Endothelial cell of umbilical vein (primary cell): ENCODE data around the gene ITGA8. TPM values are rescaled to one million over a fixed set of nuclear protein-coding genes. Genes with fewer than 3 reads are reported as not detected.

ENCODE experiments used
- BruUV-seq: library from RNA; stranded (reverse); fragments of 400-500 nt; replicated peaks from 2 replicates; lab custom pipeline; 2021; lab: Mats Ljungman, UMichigan
- CTCF ChIA-PET: fragments of 300-600, 350-600 bp; sonication (Branson Sonifier 250); formaldehyde crosslinking; loops from one replicate; lab custom pipeline; 2021; ENCODE audit warnings: antibody characterized with exemption, inconsistent platforms; lab: Charles Lee
- POLR2A ChIA-PET: fragments of 300-600, 350-600 bp; sonication (Branson Sonifier 250); formaldehyde crosslinking; loops from one replicate; lab custom pipeline; 2021; ENCODE audit warnings: antibody characterized with exemption, inconsistent platforms; lab: Charles Lee
- DNase-seq: peaks from one replicate; pipeline ENCODE4 v3.0.0-alpha.2; 2011; ENCODE audit warnings: low read depth, low spot score
- FAIRE-seq: peaks from 2 replicates; lab custom pipeline; 2011; peaks lifted over from hg19 to GRCh38; lab: Jason Lieb, UNC
- H2AFZ ChIP-seq: 2 replicates; pipeline ENCODE4 v1.6.0; 2012; ENCODE audit warnings: low read depth, low read length, control low read depth, inconsistent platforms
- H3K27ac ChIP-seq: 2 replicates; pipeline ENCODE4 v1.5.1; 2011; ENCODE audit warnings: low read depth, mild to moderate bottlenecking, control low read depth, low read length, moderate library complexity; ENCODE audit not compliant: insufficient read depth
- H3K27me3 ChIP-seq, 2 experiments: 2 replicates each; pipeline versions ENCODE4 v1.6.0 to v1.6.1; 2011; ENCODE audit warnings: low read length in 2 of 2, mixed read lengths in 1 of 2; ENCODE audit not compliant: control insufficient read depth in 2 of 2, insufficient read depth in 2 of 2
- H3K36me3 ChIP-seq, 2 experiments: 2 replicates in 1 of 2; 3 replicates in 1 of 2; pipeline ENCODE4 v1.5.1; 2011; ENCODE audit warnings: low read length in 2 of 2, mild to moderate bottlenecking in 1 of 2, moderate library complexity in 1 of 2; ENCODE audit not compliant: control insufficient read depth in 2 of 2, insufficient read depth in 2 of 2; ENCODE audit errors: extremely low read depth in 1 of 2
- H3K4me1 ChIP-seq: 3 replicates; pipeline ENCODE4 v1.5.1; 2011; ENCODE audit warnings: mild to moderate bottlenecking, low read length; ENCODE audit not compliant: control insufficient read depth, insufficient read depth; ENCODE audit errors: extremely low read depth
- H3K4me2 ChIP-seq: 2 replicates; pipeline ENCODE4 v1.6.1; 2011; ENCODE audit warnings: low read length, control low read depth, mixed read lengths; ENCODE audit not compliant: insufficient read depth
- H3K4me3 ChIP-seq, 3 experiments: fragments of 200-600 bp in 1 of 3; sonication (generic), shearing (Covaris generic) in 1 of 3; replicated peaks in 1 of 3; 2 replicates each; pipeline ENCODE4 v1.5.1; 2011 to 2016; ENCODE audit warnings: control low read depth in 3 of 3, low read length in 3 of 3, mild to moderate bottlenecking in 2 of 3, inconsistent platforms in 1 of 3, low read depth in 1 of 3, moderate library complexity in 1 of 3; ENCODE audit not compliant: insufficient read depth in 1 of 3
- H3K79me2 ChIP-seq: 2 replicates; pipeline ENCODE4 v1.6.0; 2012; ENCODE audit warnings: low read length, inconsistent platforms; ENCODE audit not compliant: control insufficient read depth, insufficient read depth
- H3K9ac ChIP-seq: replicated peaks from 2 replicates; pipeline ENCODE3; 2011; ENCODE audit warnings: low read length, control low read depth; ENCODE audit not compliant: insufficient read depth; ENCODE audit errors: extremely low read depth
- H3K9me1 ChIP-seq: replicated peaks from 3 replicates; pipeline ENCODE4 v1.6.0; 2011; ENCODE audit warnings: mild to moderate bottlenecking, low read length; ENCODE audit not compliant: control insufficient read depth, insufficient read depth; ENCODE audit errors: extremely low read depth
- H3K9me3 ChIP-seq: replicated peaks from 2 replicates; pipeline ENCODE4 v1.5.1; 2012; ENCODE audit warnings: low read length, inconsistent platforms; ENCODE audit not compliant: control insufficient read depth, insufficient read depth
- H4K20me1 ChIP-seq: replicated peaks from 2 replicates; pipeline ENCODE3; 2011; ENCODE audit warnings: mild to moderate bottlenecking, low read length; ENCODE audit not compliant: control insufficient read depth, insufficient read depth; ENCODE audit errors: extremely low read depth
- CTCF ChIP-seq, 2 donors: IDR thresholded peaks; 1 replicate in 1 of 2; 2 replicates in 1 of 2; pipeline ENCODE4 v1.5.1; 2011; ENCODE audit warnings: low read length in 2 of 2, mild to moderate bottlenecking in 2 of 2, moderate library complexity in 2 of 2, control low read depth in 1 of 2, inconsistent platforms in 1 of 2, low read depth in 1 of 2; ENCODE audit not compliant: insufficient read depth in 1 of 2; ENCODE audit errors: extremely low read depth in 1 of 2
- EZH2 ChIP-seq: IDR thresholded peaks from 2 replicates; pipeline ENCODE4 v1.6.1; 2012; ENCODE audit warnings: borderline replicate concordance, low read depth, mild to moderate bottlenecking, moderate library complexity, low read length, inconsistent platforms; ENCODE audit not compliant: severe bottlenecking
- FOS ChIP-seq: IDR thresholded peaks from 2 replicates; pipeline ENCODE4 v1.6.1; 2011; ENCODE audit warnings: mild to moderate bottlenecking, low read length, moderate library complexity, borderline replicate concordance; ENCODE audit not compliant: insufficient read depth
- GATA2 ChIP-seq: IDR thresholded peaks from 2 replicates; pipeline ENCODE4 v1.7.0; 2011; ENCODE audit warnings: low read depth, mild to moderate bottlenecking, moderate library complexity, mixed read lengths, low read length; ENCODE audit not compliant: insufficient read length, insufficient read depth
- JUN ChIP-seq: IDR thresholded peaks from 2 replicates; pipeline ENCODE4 v1.6.1; 2011; ENCODE audit warnings: borderline replicate concordance, low read depth; ENCODE audit not compliant: insufficient read length, insufficient read depth
- MAX ChIP-seq: IDR thresholded peaks from 2 replicates; pipeline ENCODE4 v1.6.1; 2011; ENCODE audit not compliant: insufficient read depth, insufficient read length
- MYC ChIP-seq: IDR thresholded peaks from one replicate; pipeline ENCODE4 v1.6.1; 2011; ENCODE audit warnings: mild to moderate bottlenecking, low read depth, low read length
- POLR2A ChIP-seq: IDR thresholded peaks from 2 replicates; pipeline ENCODE4 v1.6.1; 2012; ENCODE audit warnings: low read depth, mild to moderate bottlenecking, control low read depth, low read length
- POLR2AphosphoS5 ChIP-seq: IDR thresholded peaks from 2 replicates; pipeline ENCODE4 v1.6.1; 2012; ENCODE audit warnings: low read depth, mild to moderate bottlenecking, control low read depth, low read length, moderate library complexity; ENCODE audit not compliant: insufficient read depth
- dilution Hi-C: fragments of 300-500 bp; cut with MboI; formaldehyde crosslinking; loops from one replicate; pipeline ENCODE4 v1.15.0; 2019; ENCODE audit warnings: low sequenced_read_pairs; ENCODE audit not compliant: extremely low pct_ligation_motif_present
- intact Hi-C: fragments of 100-400 bp; cut with micrococcal nuclease; formaldehyde crosslinking; loops from one replicate; pipeline ENCODE4 v1.10.0; 2022
- polyA plus RNA-seq, 4 experiments: library from polyadenylated mRNA; depleted of rRNA in 3 of 4; stranded (reverse) in 3 of 4; unstranded in 1 of 4; fragments of >200 nt; gene quantifications; 2 replicates each; pipeline versions ENCODE4 v1.2.1 to v1.2.3, GENCODE V29; 2011 to 2012; ENCODE audit warnings: missing spikeins in 1 of 4
- total RNA-seq: library from RNA; stranded (reverse); gene quantifications from 2 replicates; pipeline ENCODE4 v1.2.3, GENCODE V29; 2021

ITGA8 gene
- total and polyA plus RNA-seq, 2 donors (not counting 3 experiments of a cell fraction or from before 2014, with no cell fraction given), result 0.04 to 0.40 TPM

DNA sequence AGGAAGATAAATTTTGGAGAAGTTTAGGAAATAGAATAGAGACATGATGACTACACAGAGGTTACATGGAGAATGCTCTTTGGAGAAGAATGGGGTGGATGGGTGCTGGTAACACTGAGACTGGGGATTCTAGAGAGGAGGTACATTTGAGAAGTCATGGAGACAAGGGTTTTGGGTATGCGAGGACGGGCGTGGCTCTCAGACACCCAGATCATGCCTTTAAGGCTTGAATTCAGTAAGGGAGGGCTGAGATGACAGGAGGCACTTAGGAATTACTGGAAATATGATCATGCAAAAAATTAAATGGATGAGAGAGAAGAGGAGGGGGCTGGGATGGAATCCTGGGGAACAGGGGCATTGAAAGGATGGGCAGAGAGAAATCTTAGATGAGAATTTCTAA, 168.8 kb downstream of the ITGA8 start:
- TF ChIP-seq GATA2 (no peak), CTCF (IDR thresholded peaks at IDR 0.05; ENCODE audit: extremely low read depth in 1 of 2, insufficient read depth in 1 of 2, low read depth in 1 of 2, low read length in 2 of 2) (no peak), POLR2A (no peak), MYC (no peak), MAX (no peak)
- FAIRE-seq (no peak), DNase-seq (no peak)
- H3K9me3 ChIP-seq, result no peaks in the 10 kb centered on the region
- intact Hi-C loops (no loop called here), dilution Hi-C loops (no loop called here)
- H3K27ac ChIP-seq, result no peak overlapping the region
- no peaks in the 10 kb centered on the region for H3K4me1 ChIP-seq
- no peaks in the 10 kb centered on the region for H3K9me1 ChIP-seq
- no peaks in the 10 kb centered on the region for H4K20me1 ChIP-seq
- H3K79me2 ChIP-seq, result no peaks in the 10 kb centered on the region
- no peak overlapping the region for H3K9ac ChIP-seq
- no peaks in the 10 kb centered on the region for H3K36me3 ChIP-seq
- no peak overlapping the region for H3K4me2 ChIP-seq
- H3K27me3 ChIP-seq, result peaks cover 2 to 6% of the 10 kb centered on the region in 2 experiments
- ChIA-PET POLR2A (no interaction called here), CTCF (no interaction called here)
- BruUV-seq, result no TSS peak
- H2AFZ ChIP-seq, result no peak overlapping the region
- H3K4me3 ChIP-seq, result no peak overlapping the region

- no peak for FAIRE-seq
- dilution Hi-C loops (no loop called here), intact Hi-C loops (no loop called here)
- peaks cover 4 to 6% of the 10 kb centered on the region in 2 experiments for H3K27me3 ChIP-seq
- DNase-seq, result no peak
- no peaks in the 10 kb centered on the region for H3K36me3 ChIP-seq
- H2AFZ ChIP-seq, result no peak overlapping the region
- BruUV-seq, result no TSS peak
- no peaks in the 10 kb centered on the region for H3K9me1 ChIP-seq
- no peaks in the 10 kb centered on the region for H3K4me1 ChIP-seq
- CTCF ChIA-PET, result interaction anchor here (0.6 to 1.0 kb wide), 2 partner anchors 37 to 1189 kb away, joined by 3 to 4 read pairs; no protein-coding TSS in a partner anchor
- H3K79me2 ChIP-seq, result no peaks in the 10 kb centered on the region
- no peak overlapping the region for H3K27ac ChIP-seq
- POLR2A ChIA-PET, result no interaction called here
- no peak overlapping the region for H3K4me3 ChIP-seq
- no peaks in the 10 kb centered on the region for H4K20me1 ChIP-seq
- no peak overlapping the region for H3K9ac ChIP-seq
- H3K9me3 ChIP-seq, result no peaks in the 10 kb centered on the region
- H3K4me2 ChIP-seq, result no peak overlapping the region
- TF ChIP-seq JUN (no peak), GATA2 (no peak), FOS (no peak), CTCF (IDR thresholded peaks at IDR 0.05; ENCODE audit: extremely low read depth in 1 of 2, insufficient read depth in 1 of 2, low read depth in 1 of 2, low read length in 2 of 2) (no peak), MAX (no peak), POLR2A (no peak), MYC (no peak), EZH2 (no peak), POLR2AphosphoS5 (no peak)
Observed at GRCh38 chr10:15548331-15548730, 171.4 kb downstream of the ITGA8 start.
